IMR-90 (cell line): ENCODE results near the gene FAM78B. TPM values are rescaled to one million over a fixed set of nuclear protein-coding genes. Genes with fewer than 3 reads are reported as not detected.

ENCODE experiments used
- ATAC-seq: fragments of 200-7000 bp; cut with Tn5 transposase; 2 replicates; pipeline ENCODE4 v1.9.1; 2020; ENCODE audit warnings: low read depth, mild to moderate bottlenecking, moderate library complexity
- BruUV-seq: library from RNA; stranded (reverse); fragments of 400-500 nt; replicated peaks from 2 replicates; lab custom pipeline; 2021; lab: Mats Ljungman, UMichigan
- CTCF ChIA-PET: fragments of 300-600 bp; formaldehyde crosslinking; extraction: SDS; loops from one replicate; lab custom pipeline; 2021; ENCODE audit warnings: antibody characterized with exemption; lab: Yijun Ruan, JAX
- POLR2A ChIA-PET: fragments of 300-600 bp; sonication (Branson Sonifier 250); formaldehyde crosslinking; loops from one replicate; lab custom pipeline; 2022; ENCODE audit warnings: antibody characterized with exemption; ENCODE audit not compliant: unreplicated experiment; lab: Charles Lee
- DNase-seq: peaks from one replicate; pipeline ENCODE4 v3.0.0; 2013
- H2AFZ ChIP-seq: replicated peaks from 2 replicates; pipeline ENCODE3; 2013; ENCODE audit warnings: low read length, mild to moderate bottlenecking; ENCODE audit not compliant: poor library complexity
- H2AK5ac ChIP-seq: 2 replicates; pipeline ENCODE4 v1.6.1; 2013; ENCODE audit warnings: low read depth, low read length, inconsistent platforms
- H2AK9ac ChIP-seq: replicated peaks from 2 replicates; pipeline ENCODE3; 2013; ENCODE audit warnings: mild to moderate bottlenecking, low read depth, low read length, moderate library complexity; ENCODE audit not compliant: poor library complexity
- H2BK120ac ChIP-seq: 2 replicates; pipeline ENCODE4 v1.6.1; 2013; ENCODE audit warnings: low read depth, low read length, inconsistent platforms
- H2BK15ac ChIP-seq: 3 replicates; pipeline ENCODE4 v1.6.1; 2013; ENCODE audit warnings: low read depth, low read length, inconsistent platforms
- H2BK20ac ChIP-seq: 2 replicates; pipeline ENCODE4 v1.6.1; 2013; ENCODE audit warnings: low read depth, mild to moderate bottlenecking, inconsistent platforms, low read length, moderate library complexity
- H2BK5ac ChIP-seq: 2 replicates; pipeline ENCODE4 v1.6.1; 2013; ENCODE audit warnings: mild to moderate bottlenecking, low read depth, low read length, inconsistent platforms; ENCODE audit not compliant: poor library complexity, severe bottlenecking
- H3K14ac ChIP-seq: replicated peaks from 2 replicates; pipeline ENCODE4 v1.6.1; 2013; ENCODE audit warnings: low read depth, low read length, inconsistent platforms
- H3K18ac ChIP-seq: 2 replicates; pipeline ENCODE4 v1.6.1; 2013; ENCODE audit warnings: low read depth, low read length, control low read depth
- H3K23ac ChIP-seq: 2 replicates; pipeline ENCODE4 v1.6.1; 2013; ENCODE audit warnings: low read depth, low read length, inconsistent platforms
- H3K27ac ChIP-seq: 2 replicates; pipeline ENCODE4 v1.5.1; 2013; ENCODE audit warnings: mild to moderate bottlenecking, control low read depth, low read length; ENCODE audit not compliant: insufficient read depth
- H3K27me3 ChIP-seq: 2 replicates; pipeline ENCODE4 v1.6.1; 2013; ENCODE audit warnings: low read length; ENCODE audit not compliant: control insufficient read depth, insufficient read depth
- H3K36me3 ChIP-seq: 2 replicates; pipeline ENCODE4 v1.6.1; 2013; ENCODE audit warnings: low read length, mixed read lengths; ENCODE audit not compliant: control insufficient read depth, insufficient read depth
- H3K4ac ChIP-seq: 2 replicates; pipeline ENCODE4 v1.6.1; 2013; ENCODE audit warnings: low read depth, low read length, inconsistent platforms
- H3K4me1 ChIP-seq: 2 replicates; pipeline ENCODE4 v1.6.1; 2013; ENCODE audit warnings: low read length, mixed read lengths; ENCODE audit not compliant: control insufficient read depth, insufficient read depth
- H3K4me2 ChIP-seq: 2 replicates; pipeline ENCODE4 v1.6.1; 2013; ENCODE audit warnings: low read depth, mild to moderate bottlenecking, control low read depth, low read length, moderate library complexity
- H3K4me3 ChIP-seq: 2 replicates; pipeline ENCODE4 v1.5.1; 2013; ENCODE audit warnings: low read depth, mild to moderate bottlenecking, control low read depth, low read length, moderate library complexity; ENCODE audit not compliant: insufficient read depth
- H3K56ac ChIP-seq: 2 replicates; pipeline ENCODE4 v1.6.1; 2013; ENCODE audit warnings: low read length, inconsistent platforms; ENCODE audit not compliant: insufficient read depth; ENCODE audit errors: extremely low read depth
- H3K79me1 ChIP-seq, 2 experiments: 2 replicates each; pipeline ENCODE4 v1.6.1; 2013; ENCODE audit warnings: low read length in 2 of 2, inconsistent platforms in 1 of 2, low read depth in 1 of 2
- H3K9ac ChIP-seq: 2 replicates; pipeline ENCODE4 v1.6.1; 2013; ENCODE audit warnings: low read depth, low read length, control low read depth
- H3K9me1 ChIP-seq: 2 replicates; pipeline ENCODE4 v1.6.1; 2013; ENCODE audit warnings: low read length, inconsistent platforms; ENCODE audit not compliant: insufficient read depth
- H3K9me3 ChIP-seq: 2 replicates; pipeline ENCODE4 v1.6.1; 2013; ENCODE audit warnings: low read length; ENCODE audit not compliant: control insufficient read depth, insufficient read depth
- H4K20me1 ChIP-seq: 2 replicates; pipeline ENCODE4 v1.6.1; 2013; ENCODE audit warnings: low read length, inconsistent platforms; ENCODE audit not compliant: insufficient read depth
- H4K5ac ChIP-seq: 2 replicates; pipeline ENCODE4 v1.6.1; 2013; ENCODE audit warnings: mild to moderate bottlenecking, low read depth, low read length, control low read depth
- H4K8ac ChIP-seq, 2 experiments: 2 replicates each; pipeline ENCODE4 v1.6.1; 2013; ENCODE audit warnings: low read depth in 2 of 2, low read length in 2 of 2, control low read depth in 1 of 2, inconsistent platforms in 1 of 2
- H4K91ac ChIP-seq: 2 replicates; pipeline ENCODE4 v1.6.1; 2013; ENCODE audit warnings: low read depth, low read length, inconsistent platforms; ENCODE audit not compliant: insufficient read depth
- BHLHE40 ChIP-seq: fragments of 150-350 bp; IDR thresholded peaks from 2 replicates; pipeline ENCODE4 v1.6.1; 2016; ENCODE audit warnings: mild to moderate bottlenecking, low read depth, low read length
- MAZ ChIP-seq: IDR thresholded peaks from 2 replicates; pipeline ENCODE4 v1.6.1; 2012; ENCODE audit warnings: low read depth, mild to moderate bottlenecking, low read length, improper control_type of control experiment, moderate library complexity, borderline replicate concordance
- NFE2L2 ChIP-seq: fragments of 150-350 bp; IDR thresholded peaks from 2 replicates; pipeline ENCODE4 v1.6.1; 2016; ENCODE audit warnings: low read depth, mild to moderate bottlenecking, low read length
- POLR2A ChIP-seq: IDR thresholded peaks from 2 replicates; pipeline ENCODE4 v1.6.1; 2012; ENCODE audit warnings: mild to moderate bottlenecking, low read depth, low read length
- RAD21 ChIP-seq: IDR thresholded peaks from 2 replicates; pipeline ENCODE4 v1.6.1; 2012; ENCODE audit warnings: low read length, improper control_type of control experiment
- RFX5 ChIP-seq: IDR thresholded peaks from 2 replicates; pipeline ENCODE4 v1.8.0; 2012; ENCODE audit warnings: low read depth, mild to moderate bottlenecking, low read length, moderate library complexity
- SMC3 ChIP-seq: fragments of 150-350 bp; IDR thresholded peaks from 2 replicates; pipeline ENCODE4 v1.6.1; 2016; ENCODE audit warnings: low read depth, mild to moderate bottlenecking, antibody characterized with exemption, low read length, moderate library complexity
- WGBS, 2 experiments: methylation state at CpG; one replicate each; pipeline versions ENCODE4 v1.1.5 to v1.1.7; 2013; ENCODE audit warnings: missing lambda C conversion rate in 2 of 2; ENCODE audit not compliant: insufficient read length in 1 of 2; ENCODE audit errors: extremely low coverage in 2 of 2; 5-methylcytosine and 5-hydroxymethylcytosine counted together
- dilution Hi-C: fragments of 300-500 bp; cut with HindIII; formaldehyde crosslinking; loops from one replicate; pipeline ENCODE4 v1.14.3; 2018; ENCODE audit warnings: low sequenced_read_pairs; ENCODE audit not compliant: unreplicated experiment
- in situ Hi-C: fragments of 300-500 bp; cut with MboI; formaldehyde crosslinking; loops from 3 replicates; pipeline ENCODE4 v1.14.3; 2019; ENCODE audit warnings: low sequenced_read_pairs, inconsistent platforms, mixed read lengths
- intact Hi-C: fragments of 100-400 bp; cut with micrococcal nuclease; formaldehyde crosslinking; loops from 2 replicates; pipeline ENCODE4 v1.10.0; 2022
- polyA plus RNA-seq, 3 experiments: library from polyadenylated mRNA; depleted of rRNA; stranded (reverse); fragments of >200 nt; gene quantifications; 2 replicates each; pipeline ENCODE4 v1.2.3, GENCODE V29; 2012; ENCODE audit warnings: low replicate concordance in 1 of 3
- total RNA-seq: library from RNA; depleted of rRNA; stranded (reverse); fragments of >200 nt; gene quantifications from 2 replicates; pipeline ENCODE4 v1.2.3, GENCODE V29; 2012
- TF ChIP-seq, protein P1 (sequence below): fragments of 150-350 bp; IDR thresholded peaks from 2 replicates; pipeline ENCODE4 v1.6.1; 2016; ENCODE audit warnings: low read depth, mild to moderate bottlenecking, low read length, moderate library complexity, borderline replicate concordance
- TF ChIP-seq, protein P2 (sequence below): fragments of 150-350 bp; IDR thresholded peaks from 2 replicates; pipeline ENCODE4 v1.6.1; 2017; ENCODE audit warnings: mild to moderate bottlenecking, antibody characterized with exemption, low read length, low read depth

The FAM78B gene
- total and polyA plus RNA-seq, 2 of the 4 experiments (the other 2 are of a cell fraction): under 0.01 to 0.12 TPM

DNA sequence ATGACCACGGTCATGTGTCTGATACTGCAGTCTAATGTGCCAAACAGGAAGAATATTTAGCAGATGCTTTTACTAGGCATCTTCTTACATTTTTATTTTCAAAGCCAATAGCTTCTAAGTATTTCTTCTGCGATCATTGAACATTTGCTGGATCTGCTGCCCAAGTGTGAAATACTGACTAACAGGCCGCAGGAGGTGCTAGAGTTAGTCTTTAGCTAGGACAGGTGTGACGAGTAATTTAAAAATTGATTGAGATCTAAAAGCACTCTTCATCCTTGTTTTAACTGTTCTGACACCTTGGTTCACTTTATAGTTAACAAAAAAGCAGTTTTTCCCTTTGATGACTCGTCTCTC is 748 bp upstream of the FAM78B start:
- intact Hi-C loops: loop anchor here (5.0 kb wide), 1 partner anchor 240 kb away; no protein-coding TSS in a partner anchor
- TF ChIP-seq BHLHE40 (no peak), MAZ (no peak), SMC3 (no peak), RFX5 (no peak), POLR2A (no peak), NFE2L2 (no peak), RAD21 (no peak)
- TF ChIP-seq, protein P1, sequence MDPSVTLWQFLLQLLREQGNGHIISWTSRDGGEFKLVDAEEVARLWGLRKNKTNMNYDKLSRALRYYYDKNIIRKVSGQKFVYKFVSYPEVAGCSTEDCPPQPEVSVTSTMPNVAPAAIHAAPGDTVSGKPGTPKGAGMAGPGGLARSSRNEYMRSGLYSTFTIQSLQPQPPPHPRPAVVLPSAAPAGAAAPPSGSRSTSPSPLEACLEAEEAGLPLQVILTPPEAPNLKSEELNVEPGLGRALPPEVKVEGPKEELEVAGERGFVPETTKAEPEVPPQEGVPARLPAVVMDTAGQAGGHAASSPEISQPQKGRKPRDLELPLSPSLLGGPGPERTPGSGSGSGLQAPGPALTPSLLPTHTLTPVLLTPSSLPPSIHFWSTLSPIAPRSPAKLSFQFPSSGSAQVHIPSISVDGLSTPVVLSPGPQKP: no peak
- TF ChIP-seq, protein P2, sequence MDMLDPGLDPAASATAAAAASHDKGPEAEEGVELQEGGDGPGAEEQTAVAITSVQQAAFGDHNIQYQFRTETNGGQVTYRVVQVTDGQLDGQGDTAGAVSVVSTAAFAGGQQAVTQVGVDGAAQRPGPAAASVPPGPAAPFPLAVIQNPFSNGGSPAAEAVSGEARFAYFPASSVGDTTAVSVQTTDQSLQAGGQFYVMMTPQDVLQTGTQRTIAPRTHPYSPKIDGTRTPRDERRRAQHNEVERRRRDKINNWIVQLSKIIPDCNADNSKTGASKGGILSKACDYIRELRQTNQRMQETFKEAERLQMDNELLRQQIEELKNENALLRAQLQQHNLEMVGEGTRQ: no peak
- WGBS, 2 experiments: no CpG with 5 or more reads among the region's 5 CpGs

More for the DNA sequence above, 748 bp upstream of the FAM78B start:
- Histone ChIP-seq H3K27me3 (peaks cover 13% of the 10 kb centered on the region), H2BK20ac (no peak overlapping the region), H2BK5ac (no peak overlapping the region), H3K18ac (no peak overlapping the region), H3K4me2 (no peak overlapping the region), H3K4me3 (no peak overlapping the region), H3K27ac (no peak overlapping the region), H3K4me1 (no peaks in the 10 kb centered on the region), H2AFZ (peak overlapping the region; percentile 57), H3K9me3 (no peaks in the 10 kb centered on the region), H3K4ac (no peak overlapping the region), H3K56ac (no peak overlapping the region), H2BK120ac (no peak overlapping the region), H3K36me3 (no peaks in the 10 kb centered on the region), H3K9me1 (no peaks in the 10 kb centered on the region), H2AK9ac (no peak overlapping the region), H4K8ac (no peak overlapping the region), H4K20me1 (no peaks in the 10 kb centered on the region), H3K79me1 (no peaks in the 10 kb centered on the region), H3K23ac (no peak overlapping the region), H3K14ac (no peak overlapping the region), H4K91ac (no peak overlapping the region), H4K5ac (no peak overlapping the region), H3K9ac (no peak overlapping the region), H2BK15ac (no peak overlapping the region), H2AK5ac (no peak overlapping the region)
- DNase-seq (no peak), ATAC-seq (no peak)
- POLR2A ChIA-PET: no interaction called here
- in situ Hi-C loops: no loop called here
- CTCF ChIA-PET: no interaction called here
- dilution Hi-C loops: no loop called here
- no TSS peak for BruUV-seq
